K562 treated with DMSO at 1 percent for 48 hours (cell line): ENCODE measurements around the gene CDX2. TPM values are rescaled to one million over a fixed set of nuclear protein-coding genes. Genes with fewer than 3 reads are reported as not detected.

Source experiments
- total RNA-seq: library from RNA; unstranded; fragments of 300-600 nt; gene quantifications from 2 replicates; pipeline ENCODE4 v1.2.3, GENCODE V29; 2022; ENCODE audit warnings: low replicate concordance; ENCODE audit errors: extremely low read depth

The CDX2 gene
- not detected in 2 replicates for total RNA-seq

GRCh38 chr13:27969082-27969865 lies at the start of gene CDX2:
TSS of gene CDX2 (minus strand) at chr13:27969315. CDS start at chr13:27969006, 309 bp downstream.

GRCh38 chr13:27988520-27988919 lies 19.4 kb upstream of the CDX2 start, which contains the start of gene URAD:
TSS of gene URAD (minus strand) at chr13:27988693. CDS start at chr13:27988637, 56 bp downstream.

GRCh38 chr13:27919934-27920676 lies 49.0 kb downstream of the CDX2 start, which contains the start of gene PDX1:
TSS of gene PDX1 (plus strand) at chr13:27920000. CDS start at chr13:27920139, 139 bp downstream.

Other genes starting within 250 kb of the CDX2 start
- not detected in 2 replicates for gene GSX1, start 176.8 kb downstream of the CDX2 start, total RNA-seq
- not detected in 2 replicates for gene PDX1, start 49.3 kb downstream of the CDX2 start, total RNA-seq
- gene URAD, start 19.4 kb upstream of the CDX2 start, total RNA-seq = not detected in 2 replicates
- gene FLT3, start 131.3 kb upstream of the CDX2 start, total RNA-seq = not detected in 2 replicates
- gene PAN3, start 169.2 kb upstream of the CDX2 start, total RNA-seq = not detected in 2 replicates